OCI-LY7 (cell line): ENCODE results near the gene THSD7A. TPM values are rescaled to one million over a fixed set of nuclear protein-coding genes. Genes with fewer than 3 reads are reported as not detected.

Experiments
- BruUV-seq: library from RNA; stranded (reverse); fragments of 400-500 nt; replicated peaks from 2 replicates; lab custom pipeline; 2021; lab: Mats Ljungman, UMichigan
- CTCF ChIA-PET: fragments of 300-600 bp; sonication (Branson Sonifier 250); formaldehyde crosslinking; loops from one replicate; lab custom pipeline; 2022; ENCODE audit warnings: antibody characterized with exemption; ENCODE audit not compliant: unreplicated experiment; lab: Charles Lee
- POLR2A ChIA-PET: fragments of 300-600 bp; sonication (Branson Sonifier 250); formaldehyde crosslinking; loops from one replicate; lab custom pipeline; 2022; ENCODE audit warnings: antibody characterized with exemption; lab: Charles Lee
- DNase-seq: peaks from one replicate; pipeline ENCODE4 v3.0.0-alpha.2; 2015; ENCODE audit warnings: low spot score
- H2AFZ ChIP-seq: fragments of 200-600 bp; sonication (generic), shearing (Covaris generic); 2 replicates; pipeline ENCODE4 v1.6.1; 2014; ENCODE audit warnings: mild to moderate bottlenecking, antibody characterized with exemption, low read length, moderate library complexity
- H3K27ac ChIP-seq: fragments of 200-600 bp; sonication (generic); 2 replicates; pipeline ENCODE4 v1.5.1; 2014; ENCODE audit warnings: mixed run types, low read depth, mild to moderate bottlenecking, moderate library complexity, low read length, inconsistent platforms; ENCODE audit not compliant: poor library complexity, severe bottlenecking
- H3K36me3 ChIP-seq: fragments of 200-600 bp; sonication (generic); 2 replicates; pipeline ENCODE4 v1.6.1; 2014; ENCODE audit warnings: mild to moderate bottlenecking, antibody characterized with exemption, low read length, moderate library complexity, mixed read lengths; ENCODE audit not compliant: insufficient read depth
- H3K4me1 ChIP-seq: fragments of 200-600 bp; sonication (generic); 2 replicates; pipeline ENCODE4 v1.5.1; 2014; ENCODE audit warnings: mild to moderate bottlenecking, low read length; ENCODE audit not compliant: insufficient read depth, poor library complexity, severe bottlenecking
- H3K4me2 ChIP-seq: fragments of 200-600 bp; sonication (generic); 2 replicates; pipeline ENCODE4 v1.6.1; 2014; ENCODE audit warnings: mild to moderate bottlenecking, low read length
- H3K4me3 ChIP-seq: fragments of 200-600 bp; sonication (generic); 2 replicates; pipeline ENCODE4 v1.5.1; 2014; ENCODE audit warnings: mild to moderate bottlenecking, low read depth, low read length; ENCODE audit not compliant: poor library complexity, severe bottlenecking
- H3K79me2 ChIP-seq: fragments of 200-600 bp; sonication (generic); 2 replicates; pipeline ENCODE4 v1.6.1; 2016; ENCODE audit warnings: low read depth, mild to moderate bottlenecking, low read length, moderate library complexity, mixed read lengths; ENCODE audit not compliant: insufficient read depth
- H3K9me2 ChIP-seq: fragments of 200-600 bp; sonication (generic); 2 replicates; pipeline ENCODE4 v1.6.1; 2016; ENCODE audit warnings: mild to moderate bottlenecking, low read length, mixed read lengths; ENCODE audit not compliant: insufficient read depth
- H3K9me3 ChIP-seq: fragments of 200-600 bp; sonication (generic); 2 replicates; pipeline ENCODE4 v1.6.1; 2014; ENCODE audit warnings: mild to moderate bottlenecking, mixed run types, low read length, mixed read lengths
- H4K20me1 ChIP-seq: fragments of 200-600 bp; sonication (generic); 2 replicates; pipeline ENCODE4 v1.6.1; 2014; ENCODE audit warnings: mild to moderate bottlenecking, antibody characterized with exemption, low read length, moderate library complexity, mixed read lengths; ENCODE audit not compliant: insufficient read depth
- EZH2phosphoT487 ChIP-seq: fragments of 200-600 bp; sonication (generic); IDR thresholded peaks from 2 replicates; pipeline ENCODE4 v1.6.1; 2018; ENCODE audit warnings: low read depth, borderline replicate concordance, mild to moderate bottlenecking, mixed run types, antibody characterized with exemption, low read length, moderate library complexity, mixed read lengths
- intact Hi-C: fragments of 100-400 bp; cut with micrococcal nuclease; formaldehyde crosslinking; loops from one replicate; pipeline ENCODE4 v1.10.0; 2022; ENCODE audit not compliant: unreplicated experiment
- total RNA-seq, 2 experiments: library from RNA; depleted of rRNA in 1 of 2; stranded (reverse); fragments of >200 nt in 1 of 2; shearing (Covaris generic) in 1 of 2; gene quantifications; 2 replicates each; pipeline ENCODE4 v1.2.3, GENCODE V29; 2014 to 2022
- TF ChIP-seq, protein P1 (sequence below): fragments of 200-600 bp; sonication (generic); conservative IDR thresholded peaks from 2 replicates; pipeline ENCODE4 v1.5.1; 2014; ENCODE audit warnings: mild to moderate bottlenecking, antibody characterized with exemption, low read length, moderate library complexity, mixed read lengths

The THSD7A gene
- total RNA-seq, 2 experiments from 2014 or later = 0.13 TPM; not detected in 1

DNA sequence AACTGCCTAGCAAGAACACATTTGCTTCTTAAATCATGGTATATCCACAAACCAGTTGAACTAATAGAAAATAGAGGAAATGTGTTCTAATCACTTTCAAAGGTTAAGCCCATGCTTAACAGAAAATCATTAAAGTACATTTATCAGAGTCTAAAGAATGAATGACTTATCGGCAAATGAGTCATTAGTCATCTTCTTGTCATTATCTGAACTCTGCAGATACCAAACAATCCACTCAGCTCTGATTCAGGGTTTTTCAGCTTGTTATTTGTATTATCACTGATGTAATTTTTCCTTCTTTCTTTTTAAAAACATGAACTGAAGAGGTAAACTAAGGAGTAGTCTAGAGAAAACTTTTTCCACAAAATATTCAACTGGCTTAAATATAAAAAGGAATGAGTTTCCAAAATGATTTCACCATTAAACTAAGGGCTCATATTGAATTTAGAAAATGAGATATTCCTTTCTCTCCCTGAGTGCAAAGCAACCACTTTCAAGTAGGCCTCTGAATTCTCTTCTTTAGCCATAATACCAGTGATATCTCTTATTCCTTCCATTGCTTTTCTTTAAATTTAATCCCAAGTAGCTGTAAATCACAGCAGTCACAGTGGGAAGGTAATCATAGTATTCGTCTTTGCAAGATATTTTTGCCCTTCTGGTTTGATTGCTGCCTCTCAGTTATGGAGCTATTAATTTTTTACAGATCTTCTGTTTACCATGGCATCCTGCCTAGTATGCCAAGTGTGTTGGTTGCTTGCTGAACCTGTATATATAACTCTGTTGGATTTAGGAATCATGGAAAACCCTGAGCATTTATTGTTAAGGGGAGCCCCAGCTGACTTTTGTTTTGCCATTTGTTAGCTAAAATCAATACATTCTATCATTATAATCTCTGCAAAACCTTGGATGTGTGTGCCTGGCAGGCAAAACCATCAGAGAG lies 125.1 kb downstream of the THSD7A start:
- ChIA-PET POLR2A (interaction anchor here (0.7 to 1.3 kb wide), 5 partner anchors 8 to 1115 kb away, joined by 3 to 5 read pairs (median 4); no protein-coding TSS in a partner anchor), CTCF (no interaction called here)
- no peak for DNase-seq
- TF ChIP-seq, protein P1, sequence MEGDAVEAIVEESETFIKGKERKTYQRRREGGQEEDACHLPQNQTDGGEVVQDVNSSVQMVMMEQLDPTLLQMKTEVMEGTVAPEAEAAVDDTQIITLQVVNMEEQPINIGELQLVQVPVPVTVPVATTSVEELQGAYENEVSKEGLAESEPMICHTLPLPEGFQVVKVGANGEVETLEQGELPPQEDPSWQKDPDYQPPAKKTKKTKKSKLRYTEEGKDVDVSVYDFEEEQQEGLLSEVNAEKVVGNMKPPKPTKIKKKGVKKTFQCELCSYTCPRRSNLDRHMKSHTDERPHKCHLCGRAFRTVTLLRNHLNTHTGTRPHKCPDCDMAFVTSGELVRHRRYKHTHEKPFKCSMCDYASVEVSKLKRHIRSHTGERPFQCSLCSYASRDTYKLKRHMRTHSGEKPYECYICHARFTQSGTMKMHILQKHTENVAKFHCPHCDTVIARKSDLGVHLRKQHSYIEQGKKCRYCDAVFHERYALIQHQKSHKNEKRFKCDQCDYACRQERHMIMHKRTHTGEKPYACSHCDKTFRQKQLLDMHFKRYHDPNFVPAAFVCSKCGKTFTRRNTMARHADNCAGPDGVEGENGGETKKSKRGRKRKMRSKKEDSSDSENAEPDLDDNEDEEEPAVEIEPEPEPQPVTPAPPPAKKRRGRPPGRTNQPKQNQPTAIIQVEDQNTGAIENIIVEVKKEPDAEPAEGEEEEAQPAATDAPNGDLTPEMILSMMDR = no peak
- TF ChIP-seq EZH2phosphoT487 = no peak
- no peak overlapping the region for H3K4me2 ChIP-seq
- H3K36me3 ChIP-seq = no peaks in the 10 kb centered on the region
- no TSS peak for BruUV-seq
- H3K4me3 ChIP-seq = no peak overlapping the region
- no peaks in the 10 kb centered on the region for H3K9me3 ChIP-seq
- H2AFZ ChIP-seq = no peak overlapping the region
- no peaks in the 10 kb centered on the region for H3K79me2 ChIP-seq
- no peaks in the 10 kb centered on the region for H4K20me1 ChIP-seq
- no peak overlapping the region for H3K27ac ChIP-seq
- intact Hi-C loops = no loop called here
- H3K4me1 ChIP-seq = no peaks in the 10 kb centered on the region
- H3K9me2 ChIP-seq = no peaks in the 10 kb centered on the region

DNA sequence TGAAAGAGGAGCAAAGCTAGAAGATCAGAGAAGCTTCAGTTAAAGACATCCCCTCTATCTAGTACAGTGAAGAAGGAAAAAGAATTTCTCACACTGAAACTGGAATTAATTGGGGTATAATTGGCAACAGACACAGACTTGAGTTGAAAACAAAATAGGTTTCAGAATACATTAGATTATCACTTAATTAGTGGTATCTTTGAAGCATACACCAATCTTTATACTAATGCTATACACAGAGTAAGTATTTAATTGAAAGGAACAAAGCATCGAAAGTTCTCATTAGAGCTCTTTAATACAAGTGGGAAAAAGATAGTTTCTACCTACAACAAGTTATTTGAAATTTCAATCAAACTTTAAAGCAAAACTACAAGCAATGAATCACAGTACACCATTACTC lies 128.2 kb downstream of the THSD7A start:
- H3K4me3 ChIP-seq = no peak overlapping the region
- H3K36me3 ChIP-seq = no peaks in the 10 kb centered on the region
- BruUV-seq = no TSS peak
- H3K9me3 ChIP-seq = no peaks in the 10 kb centered on the region
- no peaks in the 10 kb centered on the region for H3K4me1 ChIP-seq
- no peak overlapping the region for H3K4me2 ChIP-seq
- DNase-seq = no peak
- no peaks in the 10 kb centered on the region for H4K20me1 ChIP-seq
- H2AFZ ChIP-seq = no peak overlapping the region
- no peaks in the 10 kb centered on the region for H3K79me2 ChIP-seq
- H3K9me2 ChIP-seq = no peaks in the 10 kb centered on the region
- CTCF ChIA-PET = no interaction called here
- no peak for TF ChIP-seq EZH2phosphoT487
- TF ChIP-seq, protein P1 = no peak
- intact Hi-C loops = no loop called here
- POLR2A ChIA-PET = interaction anchor here (1.3 to 1.4 kb wide), 2 partner anchors 15 to 22 kb away, joined by 3 read pairs; no protein-coding TSS in a partner anchor
- no peak overlapping the region for H3K27ac ChIP-seq

DNA sequence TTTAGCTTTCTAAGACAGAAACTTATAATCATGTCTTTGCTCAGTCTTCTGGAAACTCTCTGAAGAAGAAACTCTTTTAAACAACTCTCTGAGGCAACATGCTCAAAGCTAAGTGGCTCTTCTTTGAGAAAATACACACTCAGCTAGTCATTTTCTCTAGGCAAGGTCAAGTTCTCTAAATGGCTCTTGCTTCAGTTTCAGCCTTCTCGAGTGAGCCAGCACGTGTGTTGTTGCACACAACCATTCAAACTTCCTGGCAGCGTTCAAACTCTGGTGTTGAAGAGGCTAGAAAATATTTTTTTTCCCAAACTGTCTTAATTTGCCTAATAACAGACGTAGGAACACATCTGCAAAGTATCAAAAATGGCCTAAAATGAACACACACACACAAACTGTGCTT lies 129.1 kb downstream of the THSD7A start:
- CTCF ChIA-PET = no interaction called here
- no peaks in the 10 kb centered on the region for H3K4me1 ChIP-seq
- no peak for TF ChIP-seq EZH2phosphoT487
- TF ChIP-seq, protein P1 = no peak
- no peaks in the 10 kb centered on the region for H3K9me3 ChIP-seq
- no peaks in the 10 kb centered on the region for H3K36me3 ChIP-seq
- BruUV-seq = no TSS peak
- intact Hi-C loops = no loop called here
- no peaks in the 10 kb centered on the region for H4K20me1 ChIP-seq
- no peak overlapping the region for H2AFZ ChIP-seq
- H3K27ac ChIP-seq = no peak overlapping the region
- DNase-seq = no peak
- no peak overlapping the region for H3K4me2 ChIP-seq
- no peaks in the 10 kb centered on the region for H3K9me2 ChIP-seq
- H3K79me2 ChIP-seq = no peaks in the 10 kb centered on the region
- H3K4me3 ChIP-seq = no peak overlapping the region
- POLR2A ChIA-PET = interaction anchor here (1.3 to 1.4 kb wide), 2 partner anchors 15 to 23 kb away, joined by 3 read pairs; no protein-coding TSS in a partner anchor
